NB4 (cell line): Measurements from ENCODE around the gene LPAR3.

Experiments
- DNase-seq: peaks from one replicate; pipeline ENCODE4 v3.0.0; 2010; ENCODE audit warnings: low read depth
- H3K4me3 ChIP-seq: one replicate; pipeline ENCODE4 v1.5.1; 2011; ENCODE audit warnings: mild to moderate bottlenecking, low read depth, low read length, moderate library complexity
- CTCF ChIP-seq: IDR thresholded peaks from one replicate; pipeline ENCODE4 v1.5.1; 2012; ENCODE audit warnings: low read depth, low read length
- MAX ChIP-seq: IDR thresholded peaks from 2 replicates; pipeline ENCODE4 v1.6.1; 2011; ENCODE audit warnings: low read depth, low read length
- MYC ChIP-seq: IDR thresholded peaks from 2 replicates; pipeline ENCODE4 v1.6.1; 2011; ENCODE audit warnings: low read depth, low read length
- POLR2A ChIP-seq: IDR thresholded peaks from 2 replicates; pipeline ENCODE4 v1.6.1; 2011; ENCODE audit warnings: mild to moderate bottlenecking; ENCODE audit not compliant: insufficient read length; ENCODE audit errors: extremely low read depth

Gene LPAR3

GRCh38 chr1:84923317-84923716, 30.3 kb upstream of the LPAR3 start:
- no peak overlapping the region for H3K4me3 ChIP-seq
- DNase-seq = no peak
- TF ChIP-seq CTCF (no peak), MYC (no peak), POLR2A (no peak), MAX (no peak)

GRCh38 chr1:84920159-84920558, 27.2 kb upstream of the LPAR3 start:
- TF ChIP-seq MYC = no peak
- TF ChIP-seq MAX = no peak
- TF ChIP-seq POLR2A = no peak
- TF ChIP-seq CTCF = no peak
- H3K4me3 ChIP-seq = no peak overlapping the region
- DNase-seq = no peak

- no peak for DNase-seq
- H3K4me3 ChIP-seq = no peak overlapping the region
- no peak for TF ChIP-seq POLR2A
- no peak for TF ChIP-seq MAX
These were observed 26.5 kb upstream of the LPAR3 start for GRCh38 chr1:84919461-84919970.

- TF ChIP-seq CTCF = no peak
- no peak for TF ChIP-seq MAX
- no peak for TF ChIP-seq MYC
- TF ChIP-seq POLR2A = no peak
- H3K4me3 ChIP-seq = no peak overlapping the region
- DNase-seq = no peak
These were observed 25.8 kb upstream of the LPAR3 start for GRCh38 chr1:84918726-84919336.

- no peak overlapping the region for H3K4me3 ChIP-seq
- no peak for TF ChIP-seq MAX
- no peak for TF ChIP-seq MYC
- no peak for TF ChIP-seq CTCF
- TF ChIP-seq POLR2A = no peak
- no peak for DNase-seq
These were observed 23.9 kb upstream of the LPAR3 start for GRCh38 chr1:84916897-84917296.

- no peak overlapping the region for H3K4me3 ChIP-seq
- DNase-seq = peak; percentile 30
- TF ChIP-seq MAX = no peak
- TF ChIP-seq CTCF = no peak
- no peak for TF ChIP-seq MYC
These were observed 20.5 kb upstream of the LPAR3 start for GRCh38 chr1:84913555-84913892.
